Right atrium auricular region (tissue), 2 donors: ENCODE results near the gene GNRH2. TPM values are rescaled to one million over a fixed set of nuclear protein-coding genes. Genes with fewer than 3 reads are reported as not detected.

Experiments
- DNase-seq: peaks from one replicate; pipeline ENCODE4 v3.0.0-alpha.2; 2019; ENCODE audit warnings: low spot score
- H3K27ac ChIP-seq, 2 donors: fragments of 200-600 bp; sonication (generic); 1 replicate in 1 of 2; 2 replicates in 1 of 2; pipeline ENCODE4 v1.5.1; 2016 to 2019
- H3K27me3 ChIP-seq, 2 donors: fragments of 200-600 bp; sonication (generic); one replicate each; pipeline versions ENCODE4 v1.5.1 to v1.6.0; 2017 to 2019
- H3K36me3 ChIP-seq: fragments of 200-600 bp; sonication (generic); one replicate; pipeline ENCODE4 v1.5.1; 2016
- H3K4me1 ChIP-seq, 2 donors: fragments of 200-600 bp; sonication (generic); one replicate each; pipeline versions ENCODE4 v1.5.1 to v1.6.0; 2017 to 2019
- H3K4me3 ChIP-seq, 2 donors: fragments of 200-600 bp; sonication (generic); 1 replicate in 1 of 2; 2 replicates in 1 of 2; pipeline ENCODE4 v1.5.1; 2017 to 2019; ENCODE audit warnings: mild to moderate bottlenecking in 1 of 2, moderate library complexity in 1 of 2
- H3K9me3 ChIP-seq, 2 donors: fragments of 200-600 bp; sonication (generic); one replicate each; pipeline ENCODE4 v1.5.1; 2019
- total RNA-seq, 2 donors: library from RNA; depleted of rRNA; stranded (reverse); fragments of >200 nt; gene quantifications; one replicate each; pipeline ENCODE4 v1.1.0, GENCODE V29; 2016
- TF ChIP-seq, protein P1 (sequence below), 2 donors: fragments of 200-600 bp; sonication (generic); IDR thresholded peaks; one replicate each; pipeline ENCODE4 v1.5.1; 2019; ENCODE audit warnings: antibody characterized with exemption in 2 of 2

GNRH2 gene
- total RNA-seq, 2 donors from 2014 or later: not detected

DNA sequence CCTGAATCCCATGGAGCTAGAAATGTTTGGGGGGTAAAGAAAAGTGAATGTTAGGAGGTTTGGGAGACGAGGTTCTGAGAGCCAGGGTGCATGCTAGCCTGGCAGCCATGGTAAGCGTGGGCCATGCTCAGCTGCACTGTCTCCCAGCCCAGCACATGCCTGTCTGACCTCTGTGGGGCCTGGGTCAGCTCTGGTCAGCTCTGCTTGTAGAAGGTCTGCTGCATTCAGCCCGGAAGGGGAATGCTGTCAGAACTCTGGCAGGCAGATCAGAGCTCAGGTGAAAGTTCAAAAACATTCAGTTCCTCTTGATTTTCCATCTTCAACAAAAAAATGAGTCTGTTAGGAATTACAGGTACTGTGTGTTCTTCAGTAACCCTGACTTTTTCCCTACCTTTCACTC is 5.8 kb upstream of the GNRH2 start:
- H3K27me3 ChIP-seq: no peaks in the 10 kb centered on the region
- H3K4me3 ChIP-seq: no peak overlapping the region
- H3K36me3 ChIP-seq: peaks cover 46% of the 10 kb centered on the region
- H3K4me1 ChIP-seq: peaks cover 0 to 11% of the 10 kb centered on the region in 2 donors
- DNase-seq: no peak
- H3K9me3 ChIP-seq: no peaks in the 10 kb centered on the region
- TF ChIP-seq, protein P1, sequence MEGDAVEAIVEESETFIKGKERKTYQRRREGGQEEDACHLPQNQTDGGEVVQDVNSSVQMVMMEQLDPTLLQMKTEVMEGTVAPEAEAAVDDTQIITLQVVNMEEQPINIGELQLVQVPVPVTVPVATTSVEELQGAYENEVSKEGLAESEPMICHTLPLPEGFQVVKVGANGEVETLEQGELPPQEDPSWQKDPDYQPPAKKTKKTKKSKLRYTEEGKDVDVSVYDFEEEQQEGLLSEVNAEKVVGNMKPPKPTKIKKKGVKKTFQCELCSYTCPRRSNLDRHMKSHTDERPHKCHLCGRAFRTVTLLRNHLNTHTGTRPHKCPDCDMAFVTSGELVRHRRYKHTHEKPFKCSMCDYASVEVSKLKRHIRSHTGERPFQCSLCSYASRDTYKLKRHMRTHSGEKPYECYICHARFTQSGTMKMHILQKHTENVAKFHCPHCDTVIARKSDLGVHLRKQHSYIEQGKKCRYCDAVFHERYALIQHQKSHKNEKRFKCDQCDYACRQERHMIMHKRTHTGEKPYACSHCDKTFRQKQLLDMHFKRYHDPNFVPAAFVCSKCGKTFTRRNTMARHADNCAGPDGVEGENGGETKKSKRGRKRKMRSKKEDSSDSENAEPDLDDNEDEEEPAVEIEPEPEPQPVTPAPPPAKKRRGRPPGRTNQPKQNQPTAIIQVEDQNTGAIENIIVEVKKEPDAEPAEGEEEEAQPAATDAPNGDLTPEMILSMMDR (IDR thresholded peaks at IDR 0.05): no peak
- no peak overlapping the region for H3K27ac ChIP-seq

DNA sequence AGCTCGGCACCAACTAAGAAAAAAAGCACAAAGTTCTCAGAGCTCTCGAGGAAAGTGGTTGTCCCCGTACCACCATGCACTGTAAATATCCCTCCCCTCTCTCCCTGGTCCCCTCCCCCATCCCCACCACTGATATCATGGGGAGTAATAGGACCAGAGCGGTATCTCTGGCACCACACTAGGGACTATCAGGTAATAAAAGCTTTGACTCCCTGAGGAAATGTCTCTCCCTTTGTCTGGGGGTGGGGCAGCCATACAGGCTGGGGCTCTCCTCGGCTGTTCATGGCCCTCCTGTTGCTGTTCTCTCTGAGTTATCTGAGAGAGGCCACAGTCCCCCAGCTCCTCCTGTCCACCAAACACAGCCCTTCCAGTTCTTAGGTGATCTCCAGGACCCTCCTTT is 5.0 kb upstream of the GNRH2 start:
- H3K36me3 ChIP-seq: peaks cover 46% of the 10 kb centered on the region

DNA sequence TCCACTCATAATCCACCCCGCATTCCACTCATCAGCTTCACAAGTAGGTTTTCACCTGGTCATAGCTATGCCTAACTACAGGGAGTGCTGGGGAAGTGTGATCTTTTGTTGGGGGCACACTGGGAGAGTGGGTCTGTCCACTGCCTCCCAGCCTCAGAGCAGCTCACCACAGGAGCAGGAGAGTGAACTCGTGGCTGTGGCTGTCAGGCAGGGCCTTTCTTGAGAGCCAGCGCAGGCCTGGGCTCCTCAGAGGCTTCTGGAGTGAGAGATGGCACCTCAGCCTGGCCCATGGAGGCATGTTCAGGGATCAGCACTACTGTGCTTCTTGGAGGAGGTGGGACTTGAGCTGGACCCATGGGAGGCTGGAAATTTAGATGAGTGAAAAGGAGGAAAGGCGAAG is 4.0 kb upstream of the GNRH2 start:
- no peak for DNase-seq
- H3K4me3 ChIP-seq: no peak overlapping the region
- no peak overlapping the region for H3K27ac ChIP-seq
- no peaks in the 10 kb centered on the region for H3K27me3 ChIP-seq
- H3K36me3 ChIP-seq: peaks cover 46% of the 10 kb centered on the region
- TF ChIP-seq, protein P1 (IDR thresholded peaks at IDR 0.05): no peak
- peaks cover 0 to 16% of the 10 kb centered on the region in 2 donors for H3K4me1 ChIP-seq
- H3K9me3 ChIP-seq: no peaks in the 10 kb centered on the region

More for the DNA sequence above, 5.0 kb upstream of the GNRH2 start:
- H3K27me3 ChIP-seq: no peaks in the 10 kb centered on the region
- no peaks in the 10 kb centered on the region for H3K9me3 ChIP-seq
- H3K27ac ChIP-seq: no peak overlapping the region
- TF ChIP-seq, protein P1 (IDR thresholded peaks at IDR 0.05): no peak
- no peak overlapping the region for H3K4me3 ChIP-seq
- DNase-seq: no peak
- peaks cover 0 to 16% of the 10 kb centered on the region in 2 donors for H3K4me1 ChIP-seq

DNA sequence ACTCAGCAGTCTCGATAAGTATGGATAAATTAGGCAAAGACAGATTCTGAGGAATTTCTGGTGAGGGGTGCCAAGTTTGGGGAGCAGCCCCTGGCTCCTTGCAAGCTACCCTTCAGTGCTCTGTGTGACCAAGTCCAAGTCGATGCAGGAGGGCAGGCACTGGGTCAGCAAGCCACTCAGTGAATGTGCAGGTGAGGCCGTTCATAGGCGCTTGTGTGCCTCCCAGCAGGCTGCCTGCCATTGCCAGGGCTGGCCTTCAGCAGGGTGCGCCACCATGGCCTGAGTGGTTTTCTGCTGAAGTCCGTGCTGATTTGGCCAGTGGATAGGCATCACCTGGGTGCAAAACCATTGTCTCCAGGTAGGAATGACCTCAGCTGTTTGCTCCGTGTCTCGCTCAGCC is 3.3 kb upstream of the GNRH2 start:
- H3K36me3 ChIP-seq: peaks cover 46% of the 10 kb centered on the region
- no peak for DNase-seq
- TF ChIP-seq, protein P1 (IDR thresholded peaks at IDR 0.05): no peak
- H3K27me3 ChIP-seq: no peaks in the 10 kb centered on the region
- peaks cover 0 to 19% of the 10 kb centered on the region in 2 donors for H3K4me1 ChIP-seq
- H3K4me3 ChIP-seq: no peak overlapping the region
- no peak overlapping the region for H3K27ac ChIP-seq
- H3K9me3 ChIP-seq: no peaks in the 10 kb centered on the region

DNA sequence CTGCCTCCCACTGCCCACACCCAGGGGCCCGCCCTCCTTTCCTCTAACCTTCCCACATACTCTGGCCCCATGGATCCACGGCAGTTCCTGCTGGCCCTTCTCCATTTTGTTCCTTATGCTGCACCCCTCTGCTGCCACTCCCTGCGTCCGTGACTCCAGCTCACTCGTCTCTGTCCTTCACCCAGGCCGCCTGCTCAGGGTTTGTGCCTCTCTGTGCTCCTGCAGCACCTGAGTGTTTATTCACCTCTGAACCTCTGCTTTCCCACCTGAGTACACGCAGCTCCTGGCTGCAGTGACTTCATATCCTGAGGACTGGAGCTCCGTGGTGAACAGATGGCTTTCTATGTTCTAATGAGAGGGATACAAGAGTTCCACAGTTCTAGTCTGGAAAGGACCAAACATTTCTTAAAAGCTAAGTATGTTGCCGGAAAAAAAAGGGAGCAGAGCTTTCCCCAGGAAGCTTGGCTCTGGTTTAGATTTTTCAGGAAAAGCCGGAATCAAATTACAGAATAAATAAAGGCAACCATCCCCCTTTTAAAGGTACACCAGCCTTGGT is 1.5 kb upstream of the GNRH2 start:
- Histone ChIP-seq H3K36me3 (peaks cover 29% of the 10 kb centered on the region), H3K9me3 (no peaks in the 10 kb centered on the region), H3K4me1 (peaks cover 0 to 28% of the 10 kb centered on the region in 2 donors), H3K4me3 (no peak overlapping the region), H3K27ac (peak overlapping the region; percentile 59 to 61), H3K27me3 (no peaks in the 10 kb centered on the region)
- TF ChIP-seq, protein P1 (IDR thresholded peaks at IDR 0.05): no peak
- DNase-seq: no peak

DNA sequence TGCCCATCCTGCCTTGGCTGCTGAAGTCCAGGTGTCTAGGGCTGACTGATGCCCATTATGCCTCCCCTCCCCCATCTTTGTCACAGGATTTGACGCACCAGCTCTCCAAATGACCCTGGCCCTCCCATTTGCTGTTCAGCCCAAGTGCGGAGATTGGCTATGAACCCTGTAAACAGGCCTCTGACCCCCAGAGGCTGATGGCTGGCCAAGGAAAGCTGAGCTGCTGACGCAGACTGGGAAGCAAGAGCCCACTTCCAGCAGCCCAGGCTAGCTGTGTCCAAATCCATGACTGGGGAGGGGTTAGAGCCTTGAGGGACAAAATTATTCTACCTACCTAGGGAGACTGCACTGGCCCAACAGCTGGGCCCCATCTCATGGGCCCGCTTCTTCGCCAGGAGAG is 797 bp upstream of the GNRH2 start:
- TF ChIP-seq, protein P1 (IDR thresholded peaks at IDR 0.05): no peak
- Histone ChIP-seq H3K27me3 (no peaks in the 10 kb centered on the region), H3K9me3 (no peaks in the 10 kb centered on the region), H3K4me1 (peaks cover 0 to 34% of the 10 kb centered on the region in 2 donors), H3K4me3 (no peak overlapping the region), H3K27ac (peak overlapping the region; percentile 59 to 61), H3K36me3 (peaks cover 24% of the 10 kb centered on the region)
- DNase-seq: peak; percentile 70
